Esophagus (tissue), 2 donors: ENCODE data around the gene COPA. TPM values are rescaled to one million over a fixed set of nuclear protein-coding genes. Genes with fewer than 3 reads are reported as not detected.
"Not testable (repeated sequence)": the region's sequence is repeated elsewhere in the genome, so short reads cannot be mapped to it uniquely, and the experiment has no call there.

Experiments
- H3K27ac ChIP-seq, 2 donors: one replicate each; pipeline ENCODE4 v1.5.1; 2013; ENCODE audit warnings: low read depth in 2 of 2, mild to moderate bottlenecking in 2 of 2, inconsistent platforms in 1 of 2, low read length in 1 of 2, moderate library complexity in 1 of 2
- H3K27me3 ChIP-seq, 2 donors: one replicate each; pipeline ENCODE4 v1.6.1; 2013; ENCODE audit warnings: low read length in 2 of 2, control low read depth in 1 of 2, mild to moderate bottlenecking in 1 of 2; ENCODE audit not compliant: insufficient read depth in 2 of 2, control insufficient read depth in 1 of 2
- H3K36me3 ChIP-seq, 2 donors: one replicate each; pipeline ENCODE4 v1.6.1; 2013; ENCODE audit warnings: low read length in 1 of 2; ENCODE audit not compliant: control insufficient read depth in 2 of 2, insufficient read depth in 2 of 2
- H3K4me1 ChIP-seq, 2 donors: one replicate each; pipeline ENCODE4 v1.6.1; 2013; ENCODE audit warnings: low read length in 1 of 2; ENCODE audit not compliant: control insufficient read depth in 2 of 2, insufficient read depth in 2 of 2
- H3K4me3 ChIP-seq, 2 donors: one replicate each; pipeline ENCODE4 v1.5.1; 2013; ENCODE audit warnings: low read length in 2 of 2, mild to moderate bottlenecking in 2 of 2, low read depth in 1 of 2, moderate library complexity in 1 of 2
- H3K9me3 ChIP-seq, 2 donors: one replicate each; pipeline ENCODE4 v1.6.1; 2013; ENCODE audit warnings: mild to moderate bottlenecking in 2 of 2, low read depth in 1 of 2, low read length in 1 of 2, moderate library complexity in 1 of 2; ENCODE audit not compliant: control insufficient read depth in 2 of 2, insufficient read depth in 1 of 2
- WGBS, 2 donors: extraction: QIAGEN DNeasy Blood & Tissue Kit; methylation state at CpG; one replicate each; pipeline ENCODE4 v1.1.7; 2013; 5-methylcytosine and 5-hydroxymethylcytosine counted together
- polyA plus RNA-seq, 2 donors: library from polyadenylated mRNA; stranded (reverse); fragments of 200-250 nt; gene quantifications; one replicate each; pipeline ENCODE4 v1.2.3, GENCODE V29; 2013
- donor health status: healthy with polysubstance abuse.
- donor health status: Bipolar disorder and iron deficiency.

COPA gene
- polyA plus RNA-seq, result 10 to 100 TPM; 45.1 to 51.1 TPM

- 0% methylated on average over 58 of the region's 58 CpGs for WGBS, 2 donors
- Histone ChIP-seq H3K27ac (peak within 1 kb of the TSS; percentile 87 to 95), H3K27me3 (no peaks in the 10 kb centered on the region), H3K4me1 (no peaks in the 10 kb centered on the region), H3K9me3 (no peaks in the 10 kb centered on the region), H3K36me3 (peaks cover 0 to 6% of the 10 kb centered on the region in 2 donors), H3K4me3 (peak within 1 kb of the TSS; percentile 93 to 97)
Observed at GRCh38 chr1:160342953-160343869, at the start of gene COPA, which contains the start of gene NCSTN. COPA (minus strand) TSS chr1:160343250; CDS start chr1:160343170, 80 bp downstream. NCSTN (plus strand) TSS chr1:160343383; CDS start chr1:160343397, 14 bp downstream.

- H3K9me3 ChIP-seq, H3K27ac ChIP-seq, H3K36me3 ChIP-seq, H3K27me3 ChIP-seq, H3K4me1 ChIP-seq, H3K4me3 ChIP-seq: not testable (repeated sequence)
- 69 to 74% methylated on average over 3 to 4 of the region's 4 CpGs for WGBS, 2 donors
Observed at GRCh38 chr1:160388406-160388805, 45.4 kb upstream of the COPA start.

DNA sequence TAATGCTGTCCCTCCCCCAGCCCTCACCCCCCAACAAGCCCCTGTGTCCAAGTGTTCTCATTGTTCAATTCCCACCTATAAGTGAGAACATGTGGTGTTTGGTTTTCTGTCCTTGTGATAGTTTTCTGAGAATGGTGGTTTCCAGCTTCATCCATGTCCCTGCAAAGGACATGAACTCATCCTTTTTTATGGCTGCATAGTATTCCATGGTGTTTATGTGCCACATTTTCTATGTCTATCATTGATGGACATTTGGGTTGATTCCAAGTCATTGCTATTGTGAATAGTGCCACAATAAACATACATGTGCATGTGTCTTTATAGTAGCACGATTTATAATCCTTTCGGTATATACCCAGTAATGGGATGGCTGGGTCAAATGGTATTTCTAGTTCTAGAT is 41.8 kb upstream of the COPA start:
- WGBS, 2 donors, result 95 to 98% methylated on average over 2 of the region's 2 CpGs
- not testable (repeated sequence) for H3K27ac ChIP-seq, H3K36me3 ChIP-seq, H3K9me3 ChIP-seq, H3K4me1 ChIP-seq, H3K27me3 ChIP-seq, H3K4me3 ChIP-seq

DNA sequence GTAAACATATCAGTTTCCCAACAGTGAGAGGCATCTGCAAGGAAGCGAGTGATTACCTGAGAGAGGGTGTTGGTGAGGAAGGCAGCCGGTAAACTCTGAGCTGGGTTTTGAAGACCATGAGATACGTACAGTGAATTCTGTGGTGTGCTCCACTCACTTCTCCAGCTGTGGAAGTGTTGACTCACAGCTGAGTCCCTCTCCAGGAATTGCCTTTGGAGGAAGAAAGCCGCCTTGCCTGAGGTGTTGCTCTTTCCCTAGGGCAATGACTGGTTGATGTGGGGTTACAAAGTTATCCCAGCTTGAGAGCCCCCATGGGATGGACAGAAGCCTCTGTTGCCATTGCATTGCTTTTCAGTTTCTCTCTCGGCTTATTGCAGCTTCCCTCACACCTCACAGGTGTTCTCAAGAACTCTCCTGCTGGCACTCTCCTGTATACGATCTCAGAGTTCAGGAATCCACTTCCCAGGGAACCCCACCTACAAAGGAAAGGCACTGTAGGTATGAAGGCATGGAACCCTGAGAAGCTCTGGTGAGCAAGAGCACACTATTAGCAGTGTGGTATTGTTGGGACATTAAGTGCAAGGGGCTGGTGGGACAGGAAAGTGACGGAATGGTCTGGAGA is 34.6 kb upstream of the COPA start:
- H3K4me3 ChIP-seq, result no peak overlapping the region
- peaks cover 0 to 2% of the 10 kb centered on the region in 2 donors for H3K4me1 ChIP-seq
- 71 to 77% methylated on average over 7 of the region's 7 CpGs for WGBS, 2 donors
- H3K9me3 ChIP-seq, result no peaks in the 10 kb centered on the region
- H3K27me3 ChIP-seq, result no peaks in the 10 kb centered on the region
- no peaks in the 10 kb centered on the region for H3K36me3 ChIP-seq
- no peak overlapping the region for H3K27ac ChIP-seq

- Histone ChIP-seq H3K36me3 (no peaks in the 10 kb centered on the region), H3K27me3 (no peaks in the 10 kb centered on the region), H3K4me1 (peaks cover 0 to 2% of the 10 kb centered on the region in 2 donors), H3K9me3 (no peaks in the 10 kb centered on the region), H3K27ac (no peak overlapping the region), H3K4me3 (no peak overlapping the region)
- WGBS, 2 donors, result 12 to 19% methylated on average over 5 of the region's 5 CpGs
Observed at GRCh38 chr1:160376525-160377131, 33.6 kb upstream of the COPA start.

DNA sequence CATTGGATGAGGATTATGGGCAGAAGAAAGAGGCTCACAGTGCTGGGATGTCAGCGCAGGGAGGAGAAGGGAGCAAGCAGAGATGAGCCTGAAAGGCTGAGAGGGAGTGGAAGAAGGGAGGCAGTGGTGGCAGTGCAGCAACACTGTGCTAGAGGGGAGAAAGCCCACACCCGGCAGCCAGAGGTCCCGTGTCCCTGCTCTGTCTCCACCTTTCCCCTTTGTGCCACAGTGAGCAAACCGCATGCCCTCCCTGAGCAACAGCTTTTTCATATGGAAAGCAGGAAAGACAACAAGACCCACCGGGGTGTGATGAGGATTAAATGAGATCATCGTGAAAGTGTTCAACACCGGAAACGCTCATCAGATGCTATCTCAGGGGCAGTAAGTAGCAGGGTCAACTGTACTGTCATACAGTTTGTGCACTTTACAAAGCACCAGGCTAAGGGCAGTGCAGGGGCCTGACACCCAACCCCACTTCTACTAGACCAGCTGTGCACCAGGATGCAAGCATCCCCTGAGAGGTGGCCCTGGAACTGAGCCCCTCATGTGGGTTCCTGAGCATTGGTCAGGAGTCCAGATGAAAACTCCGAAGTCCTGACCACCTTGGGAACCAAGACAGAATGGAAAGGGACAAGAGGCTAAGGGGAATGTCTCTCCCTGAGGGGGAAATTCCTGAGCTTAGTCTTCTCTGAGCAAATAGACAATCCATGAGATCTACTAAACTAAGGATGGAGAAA is 32.9 kb upstream of the COPA start:
- H3K9me3 ChIP-seq, result no peaks in the 10 kb centered on the region
- no peaks in the 10 kb centered on the region for H3K27me3 ChIP-seq
- no peak overlapping the region for H3K27ac ChIP-seq
- peaks cover 0 to 2% of the 10 kb centered on the region in 2 donors for H3K4me1 ChIP-seq
- H3K4me3 ChIP-seq, result no peak overlapping the region
- 30 to 37% methylated on average over 9 of the region's 9 CpGs for WGBS, 2 donors
- H3K36me3 ChIP-seq, result no peaks in the 10 kb centered on the region

DNA sequence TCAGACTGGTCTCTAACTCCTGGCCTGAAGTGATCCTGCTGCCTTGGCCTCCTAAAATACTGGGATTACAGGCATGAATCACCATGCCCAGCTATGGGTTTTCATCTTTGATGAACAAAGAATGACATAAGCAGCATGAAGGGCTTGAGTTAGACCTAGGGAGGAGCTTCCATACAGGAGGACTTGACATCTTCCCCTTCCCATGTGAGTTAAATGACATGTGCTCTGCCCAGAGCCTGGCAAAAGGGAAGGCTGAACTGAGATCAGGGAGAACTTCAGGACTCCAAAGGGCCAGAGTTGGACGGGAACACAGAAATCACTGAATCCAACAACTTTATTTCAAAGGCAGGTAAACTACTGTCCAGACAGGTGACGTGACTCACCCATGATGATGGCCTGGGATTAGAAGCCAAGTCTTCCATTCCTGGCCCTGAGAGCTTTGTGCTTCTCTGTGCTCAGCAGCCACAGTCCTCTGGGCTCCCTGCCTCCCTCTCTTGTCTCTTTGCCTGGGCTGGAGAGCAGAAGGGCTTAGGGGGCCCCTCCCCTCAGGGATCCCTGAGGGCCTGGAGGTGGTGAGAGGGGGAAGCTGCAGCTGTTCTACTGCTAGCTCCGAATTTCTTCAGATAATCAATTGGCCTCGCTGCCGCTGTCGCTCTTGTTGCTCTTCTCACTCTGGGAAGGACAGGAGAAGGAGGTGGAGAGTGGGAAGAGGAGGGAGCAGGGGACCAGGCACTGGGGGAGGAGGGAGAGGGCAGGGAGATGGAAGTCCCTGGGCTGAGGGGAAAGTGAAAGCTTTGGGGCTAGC is 31.5 kb upstream of the COPA start:
- Histone ChIP-seq H3K4me1 (peaks cover 0 to 2% of the 10 kb centered on the region in 2 donors), H3K27me3 (no peaks in the 10 kb centered on the region), H3K4me3 (no peak overlapping the region), H3K27ac (peak overlapping the region in 1 of 2 donors; percentile 5), H3K9me3 (no peaks in the 10 kb centered on the region), H3K36me3 (no peaks in the 10 kb centered on the region)
- 52 to 58% methylated on average over 6 of the region's 6 CpGs for WGBS, 2 donors

DNA sequence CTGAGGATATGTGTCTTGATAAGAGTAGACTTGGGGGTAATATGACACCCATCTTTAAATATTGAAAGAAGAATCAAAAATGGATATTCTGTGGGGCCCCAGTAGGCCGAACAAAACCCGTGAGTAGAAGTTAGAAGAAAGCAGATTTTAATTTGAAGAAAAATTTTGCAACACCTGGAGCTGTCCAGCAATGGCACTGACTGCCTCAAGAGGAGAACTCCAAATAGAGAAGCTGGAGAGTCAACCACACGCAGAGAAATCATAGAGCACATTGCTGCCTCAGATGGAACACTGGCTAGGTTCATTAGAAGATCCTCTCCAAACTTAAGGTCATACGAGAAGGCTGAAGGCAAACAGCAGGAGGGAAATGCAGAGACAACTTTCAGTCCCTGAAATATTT is 30.6 kb upstream of the COPA start:
- no peaks in the 10 kb centered on the region for H3K27me3 ChIP-seq
- H3K4me3 ChIP-seq, result no peak overlapping the region

More for the DNA sequence above, 30.6 kb upstream of the COPA start:
- WGBS, 2 donors, result 87 to 91% methylated on average over 4 of the region's 4 CpGs
- H3K36me3 ChIP-seq, result no peaks in the 10 kb centered on the region
- no peaks in the 10 kb centered on the region for H3K9me3 ChIP-seq
- H3K27ac ChIP-seq, result no peak overlapping the region
- peaks cover 0 to 2% of the 10 kb centered on the region in 2 donors for H3K4me1 ChIP-seq
